Kidney (tissue), 14 donors: ENCODE results near the gene KLK15. TPM values are rescaled to one million over a fixed set of nuclear protein-coding genes. Genes with fewer than 3 reads are reported as not detected.
A peak's percentile ranks its signal among the peaks of the same experiment; 100 is the strongest.

Experiments used
- DNase-seq, 5 donors: peaks; one replicate each; pipeline ENCODE4 v3.0.0-alpha.2; 2013 to 2020
- FAIRE-seq: peaks from 2 replicates; lab custom pipeline; 2012; peaks lifted over from hg19 to GRCh38; lab: Jason Lieb, UNC
- H3K27ac ChIP-seq, 2 donors: one replicate each; pipeline ENCODE4 v1.7.0; 2013; ENCODE audit warnings: low read depth in 2 of 2, low read length in 2 of 2, inconsistent platforms in 1 of 2
- H3K27me3 ChIP-seq: one replicate; pipeline ENCODE4 v1.7.1; 2013; ENCODE audit warnings: low read length, inconsistent platforms; ENCODE audit not compliant: control insufficient read depth, insufficient read depth
- H3K36me3 ChIP-seq, 3 donors: one replicate each; pipeline versions ENCODE4 v1.7.0 to v1.7.1; 2013; ENCODE audit warnings: low read length in 3 of 3, control low read depth in 1 of 3, inconsistent platforms in 1 of 3; ENCODE audit not compliant: insufficient read depth in 3 of 3, control insufficient read depth in 2 of 3
- H3K4me1 ChIP-seq, 3 donors: one replicate each; pipeline versions ENCODE4 v1.7.0 to v1.7.1; 2013; ENCODE audit warnings: low read length in 3 of 3, inconsistent platforms in 1 of 3, low read depth in 1 of 3; ENCODE audit not compliant: control insufficient read depth in 2 of 3, insufficient read depth in 2 of 3
- H3K4me3 ChIP-seq, 3 donors: one replicate each; pipeline versions ENCODE4 v1.7.0 to v1.8.1; 2013; ENCODE audit warnings: low read length in 3 of 3, control low read depth in 1 of 3, inconsistent platforms in 1 of 3
- H3K9ac ChIP-seq, 3 donors: one replicate each; pipeline versions ENCODE4 v1.7.0 to v1.7.1; 2013; ENCODE audit warnings: low read length in 3 of 3, control low read depth in 1 of 3, inconsistent platforms in 1 of 3
- H3K9me3 ChIP-seq, 3 donors: one replicate each; pipeline versions ENCODE4 v1.7.0 to v1.7.1; 2013; ENCODE audit warnings: low read length in 3 of 3, control low read depth in 1 of 3, inconsistent platforms in 1 of 3; ENCODE audit not compliant: control insufficient read depth in 2 of 3, insufficient read depth in 1 of 3
- intact Hi-C: fragments of 100-400 bp; cut with DNase I; formaldehyde crosslinking; loops from one replicate; pipeline ENCODE4 v1.11.1; 2022
- polyA plus RNA-seq: library from polyadenylated mRNA; stranded (reverse); fragments of 350-450 nt; fragmentation: Illumina TruSeq; extraction: RNeasy Lipid Tissue Mini Kit (QIAGEN cat#74804); gene quantifications from one replicate; pipeline ENCODE4 v1.2.3, GENCODE V29; 2014; ENCODE audit warnings: low read depth, low replicate concordance; ENCODE audit not compliant: insufficient read depth
- total RNA-seq: library from RNA; stranded (reverse); fragmentation: NEBNext Ultra II Directional; extraction: Animal tissue kit (Norgen Biotek cat#: 25700); gene quantifications from one replicate; pipeline ENCODE4 v1.2.1, GENCODE V29; 2021
- TF ChIP-seq, protein P1 (sequence below): IDR thresholded peaks from 3 replicates; pipeline ENCODE4 v1.5.1; 2012; ENCODE audit warnings: mild to moderate bottlenecking, moderate library complexity, borderline replicate concordance; ENCODE audit not compliant: insufficient read depth; ENCODE audit errors: extremely low read depth
- donor health status: control.
- donor health status: control.
- donor health status: control.
- donor health status: control.
- donor health status: control.
- donor health status: DM: yes; HTN: yes; CAD: no.
- donor health status: Normal renal cell carcinoma (clear cell type).

Gene KLK15
- total and polyA plus RNA-seq, 2 donors from 2014 or later: 2.7 TPM; not detected in 1

DNA sequence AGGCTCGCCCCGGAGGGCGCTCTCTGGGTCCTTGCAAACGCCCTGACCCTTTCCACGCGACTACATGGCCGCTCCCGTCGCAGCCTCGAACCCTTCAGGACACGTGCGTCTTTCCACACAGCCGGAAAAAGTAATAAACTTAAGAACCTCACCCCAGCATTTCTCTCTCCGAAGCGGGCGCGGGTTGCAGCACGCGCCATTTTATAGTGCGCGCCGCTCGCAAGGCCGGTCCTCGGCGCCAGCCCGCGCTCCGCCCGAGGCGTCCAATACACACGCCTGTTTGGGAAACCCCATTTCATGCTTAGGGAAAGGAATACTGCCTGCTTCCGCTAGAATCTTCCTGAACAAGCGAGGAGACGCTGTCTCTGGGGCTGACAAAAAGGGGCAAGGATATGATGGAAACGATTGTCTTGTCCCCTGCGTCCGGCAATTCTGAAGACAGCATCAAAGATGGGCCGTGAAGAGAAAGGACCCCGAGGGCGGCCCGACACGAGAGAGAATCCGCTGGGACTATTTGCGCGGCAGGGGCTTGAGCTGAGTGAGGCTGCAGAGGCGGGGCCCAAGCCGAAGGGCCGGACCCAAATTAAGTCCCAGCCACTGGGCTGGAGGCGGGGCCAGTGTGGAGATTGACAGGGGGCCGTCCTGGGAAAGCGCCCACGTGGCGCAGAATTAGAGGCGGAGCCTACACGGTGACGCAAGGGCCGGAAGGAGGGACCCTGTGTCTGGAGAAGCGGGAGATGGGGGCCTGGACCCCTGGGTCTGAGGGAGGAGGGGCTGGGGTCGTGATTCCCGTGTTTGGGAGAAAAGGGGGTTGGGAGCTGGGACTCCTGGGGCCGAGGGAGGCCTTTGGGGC is 28.7 kb downstream of the KLK15 start:
- Histone ChIP-seq H3K9me3 (no peaks in the 10 kb centered on the region), H3K9ac (peak overlapping the region; percentile 68 to 99 (median 80)), H3K27me3 (no peaks in the 10 kb centered on the region), H3K4me3 (peak overlapping the region; percentile 79 to 94 (median 81)), H3K27ac (peak overlapping the region; percentile 99 to 100), H3K4me1 (peaks cover 0 to 8% (median 3%) of the 10 kb centered on the region in 3 donors), H3K36me3 (peaks cover 0 to 2% (median 0%) of the 10 kb centered on the region in 3 donors)
- DNase-seq: peak; percentile 99 to 100 (median 100)
- TF ChIP-seq, protein P1, sequence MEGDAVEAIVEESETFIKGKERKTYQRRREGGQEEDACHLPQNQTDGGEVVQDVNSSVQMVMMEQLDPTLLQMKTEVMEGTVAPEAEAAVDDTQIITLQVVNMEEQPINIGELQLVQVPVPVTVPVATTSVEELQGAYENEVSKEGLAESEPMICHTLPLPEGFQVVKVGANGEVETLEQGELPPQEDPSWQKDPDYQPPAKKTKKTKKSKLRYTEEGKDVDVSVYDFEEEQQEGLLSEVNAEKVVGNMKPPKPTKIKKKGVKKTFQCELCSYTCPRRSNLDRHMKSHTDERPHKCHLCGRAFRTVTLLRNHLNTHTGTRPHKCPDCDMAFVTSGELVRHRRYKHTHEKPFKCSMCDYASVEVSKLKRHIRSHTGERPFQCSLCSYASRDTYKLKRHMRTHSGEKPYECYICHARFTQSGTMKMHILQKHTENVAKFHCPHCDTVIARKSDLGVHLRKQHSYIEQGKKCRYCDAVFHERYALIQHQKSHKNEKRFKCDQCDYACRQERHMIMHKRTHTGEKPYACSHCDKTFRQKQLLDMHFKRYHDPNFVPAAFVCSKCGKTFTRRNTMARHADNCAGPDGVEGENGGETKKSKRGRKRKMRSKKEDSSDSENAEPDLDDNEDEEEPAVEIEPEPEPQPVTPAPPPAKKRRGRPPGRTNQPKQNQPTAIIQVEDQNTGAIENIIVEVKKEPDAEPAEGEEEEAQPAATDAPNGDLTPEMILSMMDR: no peak
- peak; percentile 79 for FAIRE-seq
- intact Hi-C loops: no loop called here

DNA sequence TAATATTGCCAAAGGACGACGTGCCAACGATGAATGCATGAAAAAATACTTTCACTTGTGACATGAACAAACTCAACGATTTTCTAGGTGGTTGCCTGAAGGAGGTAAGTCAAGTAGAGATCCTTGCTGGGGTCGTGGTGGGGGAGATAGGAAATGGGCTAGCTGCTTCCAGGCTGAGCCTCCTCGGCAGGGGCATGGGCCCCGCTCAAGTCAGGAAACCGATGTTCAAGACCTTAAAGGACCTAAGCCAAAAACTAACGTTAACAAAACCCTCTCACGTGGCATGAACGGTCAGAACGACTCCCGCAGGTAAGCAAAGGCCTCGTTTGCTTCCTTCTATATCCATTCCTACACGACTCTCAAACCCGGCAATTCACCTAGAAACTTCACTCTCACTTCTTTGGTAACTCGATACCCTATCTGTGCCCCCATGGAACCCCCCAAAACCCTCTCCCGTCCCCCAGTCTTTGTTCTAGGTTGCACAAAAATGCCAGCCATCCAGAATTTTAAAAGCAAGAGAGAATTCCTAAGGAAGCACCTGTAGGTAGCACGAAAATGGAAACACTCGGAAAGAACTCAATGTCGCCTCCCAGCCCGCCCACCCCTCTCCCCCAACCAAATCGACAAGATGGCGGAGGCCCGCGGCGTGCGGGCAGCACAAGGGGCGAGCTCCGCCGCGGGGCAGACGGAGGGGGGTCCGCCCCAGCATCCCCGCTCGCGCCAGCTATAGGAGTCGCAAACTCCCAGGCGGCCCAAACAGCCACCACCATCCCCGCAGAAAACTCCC is 29.5 kb downstream of the KLK15 start:
- TF ChIP-seq, protein P1: no peak
- H3K36me3 ChIP-seq: peaks cover 0 to 2% (median 0%) of the 10 kb centered on the region in 3 donors
- intact Hi-C loops: no loop called here
- FAIRE-seq (no peak), DNase-seq (peak in 2 of 5 donors; percentile 56 to 66)
- peak overlapping the region; percentile 67 to 99 (median 80) for H3K9ac ChIP-seq
- peak overlapping the region; percentile 99 to 100 for H3K27ac ChIP-seq
- no peaks in the 10 kb centered on the region for H3K9me3 ChIP-seq
- peak overlapping the region; percentile 79 to 94 (median 81) for H3K4me3 ChIP-seq
- peaks cover 0 to 8% (median 3%) of the 10 kb centered on the region in 3 donors for H3K4me1 ChIP-seq
- no peaks in the 10 kb centered on the region for H3K27me3 ChIP-seq

DNA sequence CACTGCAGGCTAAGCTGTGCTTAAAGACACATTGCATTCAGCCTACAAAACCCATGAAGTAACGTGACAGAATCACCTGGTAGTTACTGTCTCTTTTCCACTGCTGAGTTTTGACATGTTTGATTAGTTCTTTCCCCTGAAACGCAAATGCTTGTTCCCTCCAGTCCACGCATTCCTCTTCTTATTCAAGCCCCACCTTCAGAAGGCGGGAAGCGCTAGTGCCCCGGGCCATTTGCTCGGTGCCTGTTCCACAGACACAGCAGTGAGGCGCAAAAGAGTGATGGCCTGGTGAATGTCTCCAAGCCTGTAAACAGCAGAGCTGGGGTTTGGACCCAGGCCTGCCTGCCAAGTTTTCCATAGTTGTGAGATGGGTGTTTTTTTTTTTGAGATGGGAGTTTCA is 32.3 kb downstream of the KLK15 start:
- Histone ChIP-seq H3K9me3 (no peaks in the 10 kb centered on the region), H3K27ac (no peak overlapping the region), H3K9ac (no peak overlapping the region), H3K36me3 (peaks cover 2 to 10% (median 6%) of the 10 kb centered on the region in 3 donors), H3K27me3 (no peaks in the 10 kb centered on the region), H3K4me1 (peaks cover 0 to 8% (median 3%) of the 10 kb centered on the region in 3 donors), H3K4me3 (no peak overlapping the region)
- TF ChIP-seq, protein P1: no peak
- no peak for DNase-seq
- intact Hi-C loops: no loop called here
- FAIRE-seq: no peak
